HUDEP-2 (cell line): ENCODE results near the gene ZNF768.
"Not testable (repeated sequence)": the region's sequence is repeated elsewhere in the genome, so short reads cannot be mapped to it uniquely, and the experiment has no call there.

ENCODE experiments used
- DNase-seq, 76 experiments: peaks; one replicate each; lab custom pipeline; 2025; ENCODE audit not compliant: unreplicated experiment in 76 of 76; lab: John Stamatoyannopoulos, UW

ZNF768 gene

DNA sequence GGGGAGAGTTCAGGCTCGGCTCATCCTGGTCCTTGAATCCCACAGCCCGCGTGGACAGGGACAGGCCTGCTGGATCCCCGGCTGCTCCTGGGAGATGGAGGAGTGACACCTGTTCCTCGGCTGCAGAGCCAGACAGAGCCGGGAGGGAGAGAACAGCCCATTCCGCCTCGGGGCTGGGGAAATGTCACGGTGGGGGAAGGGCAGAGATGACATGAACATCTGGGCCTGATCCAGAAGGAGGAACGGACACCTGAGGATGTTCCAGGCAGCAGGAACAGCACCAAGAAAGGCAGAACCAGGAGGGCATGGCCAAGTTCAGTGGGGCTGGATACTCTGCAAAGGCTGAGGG, 29.7 kb upstream of the ZNF768 start:
- no peak for DNase-seq

DNA sequence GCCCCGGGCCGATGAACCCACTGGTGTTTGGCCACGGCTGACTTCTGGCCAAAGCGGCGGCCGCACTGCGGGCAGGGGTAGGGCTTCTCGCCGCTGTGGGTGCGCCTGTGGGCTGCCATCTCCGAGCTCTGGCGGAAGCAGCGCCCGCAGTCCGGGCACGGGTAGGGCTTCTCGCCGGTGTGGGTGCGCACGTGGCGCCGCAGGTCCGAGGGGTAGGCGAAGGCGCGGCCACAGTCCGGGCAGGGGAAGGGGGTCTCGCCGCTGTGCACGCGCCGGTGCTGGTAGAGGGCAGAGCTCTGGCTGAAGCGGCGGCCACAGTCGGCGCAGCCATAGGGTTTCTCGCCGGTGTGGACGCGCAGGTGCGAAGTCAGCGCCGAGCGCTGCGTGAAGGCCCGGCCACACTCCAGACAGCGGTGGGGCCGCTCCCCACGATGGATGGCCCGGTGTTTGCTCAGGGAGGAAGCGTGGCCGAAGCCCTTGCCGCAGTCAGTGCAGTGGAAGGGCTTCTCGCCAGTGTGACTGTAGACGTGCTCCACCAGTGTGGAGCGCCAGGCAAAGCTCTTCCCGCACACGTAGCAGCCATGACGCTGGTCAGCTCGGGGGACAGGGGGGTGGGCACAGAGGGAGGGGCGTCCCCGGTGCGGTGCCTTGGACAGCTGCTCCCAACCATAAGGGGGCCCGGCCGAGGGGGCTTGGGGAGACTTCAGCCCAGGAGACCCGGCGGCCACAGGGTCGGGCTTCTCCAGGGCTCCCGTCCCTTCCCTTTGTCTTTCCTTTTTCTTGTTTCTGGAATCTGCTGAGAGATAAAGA, 29.2 kb upstream of the ZNF768 start:
- no peak for DNase-seq

DNA sequence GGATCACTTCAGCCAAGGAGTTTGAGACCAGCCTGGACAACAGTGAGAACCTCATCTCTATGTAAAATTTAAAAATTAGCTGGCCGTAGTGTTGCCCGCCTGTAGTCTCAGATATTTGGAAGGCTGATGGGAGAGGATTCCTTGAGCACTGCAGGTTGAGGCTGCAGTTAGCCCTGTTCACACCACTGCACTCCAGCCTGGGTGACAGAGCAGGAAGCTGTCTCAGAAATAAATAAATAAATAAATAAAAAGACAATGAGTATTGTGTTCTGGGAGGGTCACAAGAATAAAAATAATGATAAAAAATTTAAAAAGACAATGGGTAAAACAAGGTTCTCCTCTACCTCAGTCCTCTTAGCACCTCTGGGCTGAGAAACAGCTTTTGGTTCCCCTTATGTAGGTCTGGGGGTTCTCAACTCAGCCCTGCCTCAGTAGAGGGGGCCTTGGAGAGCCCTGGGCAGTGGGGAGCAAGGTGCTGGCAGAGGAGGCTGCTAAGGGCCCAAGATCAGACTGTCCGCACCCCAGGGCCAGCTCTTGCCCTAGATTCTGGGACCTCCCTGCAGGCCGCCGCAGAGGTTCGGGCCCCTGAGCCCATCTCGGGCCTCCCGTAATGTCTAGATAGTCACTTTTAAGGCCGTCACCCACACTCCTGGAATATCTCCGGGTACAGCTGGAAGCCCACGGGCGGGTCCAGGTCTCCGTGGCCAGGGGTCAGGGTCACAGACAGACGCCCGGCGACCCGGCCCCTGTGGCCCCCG, 28.4 kb upstream of the ZNF768 start:
- no peak for DNase-seq

DNA sequence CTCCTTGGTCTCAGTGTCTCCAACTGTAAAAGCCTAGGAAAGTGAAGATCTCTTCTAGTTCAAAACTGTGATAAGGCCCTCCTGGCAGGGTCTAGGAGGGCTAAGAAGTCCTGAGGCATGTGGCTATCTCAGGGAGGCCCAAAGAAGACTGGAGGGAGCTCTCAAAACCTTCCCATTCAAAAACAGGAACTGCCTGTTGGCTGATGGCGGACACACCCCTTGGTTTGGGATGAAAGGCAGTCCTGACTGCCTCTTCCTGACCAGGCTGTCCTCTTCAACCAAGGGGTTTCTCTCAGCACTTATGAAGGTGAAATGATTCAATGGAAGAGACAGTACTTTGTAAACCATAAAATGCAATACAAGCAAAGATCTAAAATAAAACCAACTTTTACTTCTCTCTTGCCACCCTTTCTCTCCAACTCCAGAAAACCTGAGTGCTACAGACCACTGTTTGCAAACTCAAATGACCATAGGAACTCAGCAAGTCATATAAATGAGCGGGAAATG, 27.1 kb upstream of the ZNF768 start:
- no peak for DNase-seq

DNA sequence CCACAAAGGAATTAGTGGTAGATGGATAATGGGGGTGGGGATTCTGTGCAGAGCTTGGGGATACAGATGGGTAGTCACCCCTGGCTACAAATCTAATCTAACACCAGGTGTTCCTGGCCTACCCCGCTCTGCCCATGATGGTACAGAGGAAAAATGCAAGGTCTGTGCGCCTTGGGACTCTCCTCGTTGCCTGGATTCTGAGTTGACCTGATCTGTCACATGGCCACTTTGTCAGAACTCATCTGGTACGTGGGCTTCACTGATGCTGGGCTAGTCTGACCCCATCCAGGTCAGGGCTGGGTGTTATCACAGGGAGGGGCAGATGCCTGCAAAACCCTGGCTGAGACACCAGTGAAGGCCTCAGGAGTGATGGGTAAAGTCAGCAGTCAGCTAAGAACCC, 26.6 kb upstream of the ZNF768 start:
- DNase-seq, result no peak

DNA sequence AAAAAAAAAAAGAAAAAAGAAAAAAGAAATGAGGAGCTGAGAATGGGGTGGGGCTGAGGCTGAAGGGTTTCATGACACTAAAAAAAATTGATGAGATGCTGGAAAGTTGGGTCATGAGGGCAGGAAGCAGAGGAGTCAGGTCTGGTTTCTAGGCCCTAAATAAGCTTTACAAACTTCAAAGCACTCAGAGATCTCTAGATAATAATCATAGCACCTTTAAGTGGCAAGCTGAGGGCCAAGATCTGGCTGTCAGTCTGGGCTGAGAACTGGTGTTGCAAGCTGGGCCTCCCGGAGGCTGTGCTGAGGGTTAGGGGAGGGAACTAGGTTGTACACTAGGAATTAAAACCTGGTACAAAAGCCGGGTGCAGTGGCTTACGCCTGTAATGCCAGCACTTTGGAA, 25.4 kb upstream of the ZNF768 start:
- DNase-seq, result no peak

DNA sequence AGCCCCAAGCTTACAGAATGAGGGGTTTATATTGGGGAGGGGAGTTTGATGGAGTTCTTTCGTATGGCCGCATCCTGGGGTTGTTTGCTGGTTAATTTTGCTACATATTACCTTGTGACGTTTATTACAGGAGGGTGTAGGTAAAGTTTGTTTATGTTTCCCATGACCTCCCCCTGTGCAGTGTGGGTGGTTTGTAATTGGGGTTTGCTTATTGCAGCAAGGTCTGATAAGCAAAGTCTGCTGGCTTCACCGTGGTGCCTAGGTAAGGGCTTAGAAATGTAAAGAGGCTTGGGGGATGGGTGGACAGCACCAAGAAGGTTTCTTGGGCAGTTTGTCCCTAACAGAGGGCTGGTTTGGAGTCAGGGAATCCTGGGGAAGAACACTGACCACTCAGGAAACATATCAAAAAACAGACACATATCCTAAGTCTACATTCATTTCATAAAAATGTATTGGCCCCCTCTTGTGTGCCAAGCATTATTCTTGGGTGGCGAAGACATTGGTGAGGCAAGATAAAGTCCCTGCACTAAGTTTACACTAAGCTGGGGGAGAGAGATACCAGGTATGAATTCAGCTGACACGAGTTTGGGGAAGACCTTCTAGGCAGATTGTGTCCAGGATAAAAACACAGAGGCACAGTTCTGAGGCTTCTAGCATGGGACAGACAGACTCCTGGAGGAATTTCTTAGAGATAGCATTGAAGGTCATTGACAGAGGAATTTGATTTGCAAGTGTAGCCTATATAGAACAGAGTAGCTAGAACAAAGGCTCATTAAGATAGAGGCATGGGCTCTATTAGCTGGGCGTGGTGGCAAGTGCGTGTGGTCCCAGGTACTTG, 22.3 kb upstream of the ZNF768 start:
- peak in 21 of 76 experiments; percentile 8 to 64 (median 32) for DNase-seq

DNA sequence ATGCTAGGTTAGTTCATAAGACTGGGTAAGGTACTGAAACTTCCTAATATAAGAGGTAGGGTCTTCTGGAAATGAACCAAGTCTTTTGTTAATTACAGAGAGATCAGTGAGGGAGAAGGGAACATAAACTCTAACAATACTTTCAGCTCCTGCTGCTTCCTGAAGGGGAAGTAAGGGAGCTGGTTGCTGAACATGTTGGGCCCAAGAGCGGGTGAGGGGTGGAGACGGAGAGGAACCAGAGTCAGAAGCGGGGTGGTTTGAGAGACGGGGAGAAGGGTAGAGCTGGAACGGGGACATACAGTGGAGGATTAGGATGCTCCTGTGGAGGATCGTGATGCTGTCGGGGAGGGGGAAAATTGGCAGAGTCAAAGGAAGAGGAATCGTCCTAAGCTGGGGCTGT, 19.7 kb upstream of the ZNF768 start:
- DNase-seq, result no peak

DNA sequence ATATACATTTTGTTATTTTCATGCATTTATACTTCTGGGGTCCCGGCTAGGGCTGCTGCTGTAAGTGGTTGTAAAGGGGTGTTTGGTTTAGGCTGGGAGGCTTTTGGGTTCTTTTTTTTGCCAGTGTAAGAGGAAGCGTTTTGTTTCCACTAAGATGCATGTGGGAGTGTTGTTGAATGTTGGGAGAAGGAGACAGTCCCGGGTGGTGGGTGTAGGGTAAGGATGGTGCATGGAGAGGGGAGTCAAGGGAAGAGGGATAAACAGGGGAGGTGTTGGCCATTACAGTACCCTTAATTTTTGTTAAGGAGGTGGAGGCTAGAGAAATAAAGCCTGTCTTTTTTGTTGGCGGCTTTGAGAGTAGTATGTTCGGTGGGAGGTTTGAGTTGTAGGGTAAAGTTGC, 16.7 kb upstream of the ZNF768 start:
- no peak for DNase-seq

DNA sequence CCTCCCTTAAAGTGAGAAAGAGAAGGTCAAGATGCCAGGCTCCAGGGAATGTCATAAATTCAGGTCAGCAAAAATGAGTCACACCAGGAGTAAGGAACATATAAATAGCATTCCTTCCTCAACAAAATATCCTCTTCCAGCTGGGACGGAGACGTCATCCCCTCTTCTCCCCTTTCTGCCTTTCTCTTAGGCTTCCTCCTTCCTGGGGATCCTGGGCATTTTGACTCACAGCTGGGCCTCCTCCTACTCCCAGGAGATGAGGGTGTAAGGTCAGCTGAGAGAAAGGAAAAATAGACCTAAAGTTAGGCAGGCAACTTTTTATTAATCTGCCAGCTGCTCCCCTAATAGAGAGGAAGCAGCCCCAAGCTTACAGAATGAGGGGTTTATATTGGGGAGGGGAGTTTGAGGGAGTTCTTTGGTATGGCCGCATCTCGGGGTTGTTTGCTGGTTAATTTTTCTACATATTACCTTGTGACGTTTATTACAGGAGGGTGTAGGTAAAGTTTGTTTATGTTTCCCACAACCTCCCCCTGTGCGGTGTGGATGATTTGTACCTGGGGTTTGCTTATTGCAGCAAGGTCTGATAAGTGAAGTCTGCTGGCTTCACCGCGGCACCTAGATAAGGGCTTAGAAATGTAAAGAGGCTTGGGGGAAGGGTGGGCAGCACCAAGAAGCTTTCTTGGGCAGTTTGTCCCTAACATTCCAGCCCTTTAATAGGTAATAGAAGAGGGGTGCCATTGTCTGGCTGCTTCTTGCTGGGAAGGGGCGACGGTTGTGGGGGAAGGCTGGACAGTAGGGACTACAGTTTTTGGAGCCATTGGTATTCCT, 15.3 kb upstream of the ZNF768 start:
- DNase-seq, result peak in 2 of 76 experiments; percentile 9 to 15

DNA sequence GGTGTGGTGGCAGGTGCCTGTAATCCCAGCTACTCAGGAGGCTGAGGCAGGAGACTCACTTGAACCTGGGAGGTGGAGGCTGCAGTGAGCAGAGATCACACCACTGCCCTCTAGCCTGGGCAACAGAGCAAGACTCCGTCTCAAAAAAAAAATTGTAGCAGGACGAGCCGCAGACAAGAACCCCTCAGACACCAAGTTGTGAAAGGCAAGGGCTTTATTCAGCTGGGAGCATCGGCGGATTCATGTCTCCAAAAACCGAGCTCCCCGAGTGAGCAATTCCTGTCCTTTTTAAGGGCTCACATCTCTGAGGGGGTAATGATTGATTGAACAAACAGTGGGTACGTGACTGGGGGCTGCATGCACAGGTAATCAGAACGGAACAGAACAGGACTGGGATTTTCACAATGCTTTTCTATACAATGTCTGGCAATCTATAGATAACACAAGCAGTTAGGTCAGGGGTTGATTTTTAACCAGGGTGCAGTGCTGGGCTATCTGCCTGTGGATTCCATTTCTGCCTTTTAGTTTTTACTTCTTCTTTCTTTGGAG, 14.6 kb upstream of the ZNF768 start:
- peak in 3 of 76 experiments; percentile 20 to 26 (median 24) for DNase-seq

DNA sequence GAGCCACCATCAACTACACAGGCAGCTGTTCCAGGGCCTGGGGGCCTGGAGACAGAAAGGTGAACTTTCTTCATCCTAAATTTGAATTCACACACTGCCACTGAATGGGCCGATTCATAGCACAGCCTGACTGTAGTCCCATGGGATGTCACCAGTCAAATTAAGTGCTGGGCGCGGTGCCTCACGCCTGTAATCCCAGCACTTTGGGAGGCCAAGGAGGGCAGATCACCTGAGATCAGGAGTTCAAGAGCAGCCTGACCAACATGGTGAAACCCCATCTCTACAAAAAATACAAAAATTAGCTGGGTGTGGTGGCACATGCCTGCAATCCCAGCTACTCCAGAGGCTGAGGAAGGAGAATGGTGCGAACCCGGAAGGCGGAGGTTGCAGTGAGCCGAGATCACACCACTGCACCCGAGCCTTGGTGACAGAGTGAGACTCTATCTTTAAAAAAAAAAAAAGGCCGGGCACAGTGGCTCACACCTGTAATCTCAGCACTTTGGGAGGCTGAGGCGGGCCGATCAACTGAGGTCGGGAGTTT, 13.7 kb upstream of the ZNF768 start:
- DNase-seq, result not testable (repeated sequence)

DNA sequence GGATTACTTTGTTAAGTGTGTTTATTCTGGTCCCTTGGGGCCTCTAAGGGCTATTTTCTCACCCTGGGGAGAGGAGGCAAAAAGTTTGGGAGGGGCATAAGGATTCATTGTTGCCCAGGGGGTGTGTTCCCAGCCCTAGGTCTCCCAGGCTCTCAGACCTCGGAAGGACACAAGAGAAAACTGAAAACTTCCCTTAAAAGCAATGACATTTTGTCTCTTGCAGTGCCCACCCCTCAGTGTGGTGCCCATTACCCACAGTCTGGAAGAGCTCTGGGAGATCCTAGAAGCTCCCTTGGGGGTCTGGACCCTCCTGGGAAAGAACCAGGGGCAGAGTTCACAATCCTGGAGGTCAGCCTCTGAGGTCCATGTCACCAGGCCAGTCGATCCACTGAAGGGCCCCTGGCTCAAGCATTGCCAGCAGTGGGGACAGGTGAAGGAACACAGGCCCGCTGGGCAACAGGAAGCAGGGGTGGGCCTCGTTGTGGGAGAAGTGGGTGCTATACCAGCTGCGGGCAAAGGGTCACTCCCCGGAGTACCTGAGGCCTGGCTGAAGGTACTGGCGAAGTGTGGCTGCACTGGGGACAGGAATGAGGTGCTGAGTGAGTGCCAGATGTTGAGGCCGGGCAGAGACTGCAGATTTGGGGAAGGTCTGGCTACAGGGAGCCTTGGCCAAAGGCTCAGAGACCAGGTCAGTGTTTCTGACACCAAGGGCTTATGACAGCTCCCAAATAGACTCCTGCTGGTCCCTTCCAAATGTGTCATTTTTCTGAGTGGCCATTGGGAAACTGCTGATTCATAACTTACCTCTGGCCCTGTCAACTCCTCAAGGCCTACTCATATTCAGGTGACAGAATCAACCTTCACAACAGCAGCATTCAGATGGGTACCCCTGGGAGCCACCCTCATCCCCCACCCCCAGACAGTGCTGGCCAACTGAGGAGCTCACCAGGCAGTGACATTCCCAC, 12.9 kb upstream of the ZNF768 start:
- DNase-seq, result no peak

DNA sequence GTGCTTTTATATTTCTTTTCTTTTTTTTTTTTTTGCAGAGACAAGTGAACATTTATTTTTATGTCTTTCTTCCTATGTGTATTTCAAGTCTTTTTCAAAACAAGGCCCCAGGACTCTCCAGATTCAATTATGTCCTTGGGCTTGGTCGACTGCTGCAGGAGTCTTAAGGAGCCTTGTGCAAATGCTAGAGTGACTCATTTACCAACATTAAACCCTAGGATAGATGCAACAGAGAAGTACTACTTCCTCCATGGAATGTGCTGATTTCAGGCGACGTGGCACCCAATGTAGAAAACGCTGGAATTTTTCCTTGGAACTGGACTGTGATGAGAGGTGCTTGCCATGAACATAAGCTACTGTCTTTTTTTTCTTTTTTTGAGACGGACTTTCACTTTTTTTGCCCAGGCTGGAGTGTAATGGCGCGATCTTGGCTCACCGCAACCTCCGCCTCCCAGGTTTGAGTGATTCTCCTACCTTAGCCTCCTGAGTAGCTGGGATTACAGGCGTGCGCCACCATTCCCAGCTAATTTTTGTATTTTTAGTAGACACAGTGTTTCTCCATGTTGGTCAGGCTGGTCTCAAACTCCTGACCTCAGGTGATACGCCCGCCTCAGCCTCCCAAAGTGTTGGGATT, 10.1 kb upstream of the ZNF768 start:
- DNase-seq, result not testable (repeated sequence)

DNA sequence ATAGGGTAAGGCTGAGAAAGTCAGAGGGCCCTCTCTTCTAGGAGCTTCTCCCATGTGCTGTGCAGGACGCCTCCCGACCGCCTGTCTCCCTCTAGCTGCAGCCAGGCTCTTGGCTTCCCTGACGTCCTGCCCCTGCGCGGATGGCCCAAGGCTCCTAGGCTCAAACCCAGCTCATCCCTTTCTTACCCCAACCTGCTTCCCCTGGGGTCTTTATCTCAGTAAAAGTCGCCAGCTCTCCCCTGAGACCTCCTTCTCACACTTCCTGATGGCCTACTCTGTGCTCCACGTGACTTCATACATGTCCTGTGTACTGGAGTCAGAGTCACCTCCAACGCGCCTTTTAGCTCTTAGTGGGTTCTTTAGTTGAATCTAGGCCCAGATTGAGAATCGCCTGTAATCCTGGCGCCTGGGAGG, 9.4 kb upstream of the ZNF768 start:
- peak in 70 of 76 experiments; percentile 30 to 81 (median 66) for DNase-seq

DNA sequence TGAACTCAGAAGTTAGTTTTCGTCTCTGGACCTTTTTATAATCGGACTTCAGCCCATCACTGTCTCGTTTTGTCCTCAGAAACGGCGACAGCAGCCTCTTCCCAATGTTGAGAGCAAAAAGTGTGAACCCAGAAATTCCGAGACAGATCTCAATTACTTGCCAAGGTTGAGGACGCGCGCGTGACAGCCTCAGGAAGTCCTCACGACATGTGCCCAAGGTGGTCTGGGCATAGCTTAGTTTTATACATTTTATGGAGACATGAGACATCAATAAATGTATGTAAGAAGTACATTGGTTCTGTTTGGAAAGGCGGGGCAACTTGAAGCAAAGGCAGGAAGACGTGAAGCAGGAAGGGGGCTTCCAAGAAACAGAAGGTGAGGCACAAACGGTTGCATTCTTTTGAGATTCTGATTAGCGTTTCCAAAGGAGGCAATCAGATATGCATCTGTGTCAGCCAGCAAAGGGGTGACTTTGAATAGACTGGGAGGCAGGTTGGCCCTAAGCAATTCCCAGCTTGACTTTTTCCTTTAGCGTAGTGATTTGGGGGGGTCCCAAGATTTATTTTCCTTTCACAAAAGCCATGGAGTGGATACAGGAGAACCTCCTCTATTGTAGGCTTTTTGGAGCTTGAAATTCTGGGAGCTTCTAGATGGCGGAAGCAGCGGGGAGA, 8.9 kb upstream of the ZNF768 start:
- DNase-seq, result peak in 5 of 76 experiments; percentile 46 to 90 (median 51)

DNA sequence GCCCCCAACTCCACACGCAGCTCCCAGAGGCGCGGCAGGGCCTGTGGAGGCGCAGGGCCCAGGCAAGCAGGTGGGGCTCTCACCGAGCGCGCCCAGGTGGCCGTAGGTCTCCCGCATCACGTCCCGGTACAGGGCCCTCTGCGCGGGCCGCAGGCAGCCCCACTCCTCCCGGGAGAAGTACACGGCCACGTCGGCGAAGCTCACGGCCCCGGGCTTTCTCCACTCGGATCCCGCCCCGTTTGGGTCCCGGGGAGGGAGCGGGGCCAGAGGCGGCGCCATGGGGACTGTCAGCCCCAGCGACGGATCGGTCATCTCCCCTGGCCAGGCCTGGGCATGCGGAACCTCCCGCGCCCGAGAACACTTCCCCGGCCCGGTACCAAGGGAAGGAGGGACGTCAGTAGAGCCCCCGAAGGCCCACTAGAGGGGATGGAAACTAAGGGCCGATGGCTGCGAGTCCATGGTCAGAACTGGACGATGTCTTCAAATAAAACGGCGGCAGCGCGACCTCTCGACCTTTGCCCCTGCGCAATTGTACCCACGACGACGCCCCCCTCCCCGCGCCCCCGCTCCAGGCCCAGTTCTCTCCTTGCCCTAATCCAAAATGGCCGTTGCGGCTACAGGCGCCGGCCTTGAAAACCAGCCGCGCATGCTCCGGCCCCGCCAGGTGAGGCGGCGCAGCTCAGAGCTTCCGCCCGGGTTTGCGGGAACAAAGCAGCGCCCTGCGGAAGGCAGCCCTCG, 8.2 kb upstream of the ZNF768 start, which contains the start of gene ZNF747:
ZNF747 (minus strand) TSS at position 491 of the 738 bp plus-strand sequence; CDS start at position 312, 179 bp downstream.
- peak in 71 of 76 experiments; percentile 18 to 90 (median 80) for DNase-seq
